ENCODE results near the gene RGS2. TPM values are rescaled to one million over a fixed set of nuclear protein-coding genes. Genes with fewer than 3 reads are reported as not detected.

RGS2 gene
- polyA plus RNA-seq, 1 donor from 2014 or later = 189 TPM

- Histone ChIP-seq H3K9me3 (ENCODE audit: low read length) (no peaks in the 10 kb centered on the region), H2AFZ (ENCODE audit: low read depth, low read length) (no peak overlapping the region), H3K9me2 (ENCODE audit: insufficient read depth, low read length) (no peaks in the 10 kb centered on the region), H3K4me2 (ENCODE audit: low read length) (no peak overlapping the region), H3K27me3 (ENCODE audit: insufficient read depth, low read depth, low read length) (no peaks in the 10 kb centered on the region), H3F3A (ENCODE audit: insufficient read depth, low read length, poor library complexity, severe bottlenecking) (no peaks in the 10 kb centered on the region), H3K9ac (ENCODE audit: low read length) (no peak overlapping the region), H3K27ac (ENCODE audit: low read length) (no peak overlapping the region), H3K36me3 (ENCODE audit: insufficient read depth, low read length) (no peaks in the 10 kb centered on the region), H3K79me2 (replicated peaks; ENCODE audit: insufficient read depth, low read length) (no peaks in the 10 kb centered on the region), H4K20me1 (ENCODE audit: insufficient read depth) (no peaks in the 10 kb centered on the region), H3K4me3 (ENCODE audit: low read length) (no peak overlapping the region)
- TF ChIP-seq MXI1 (conservative IDR thresholded peaks at IDR 0.05; ENCODE audit: poor library complexity, severe bottlenecking) (no peak), EZH2 (IDR thresholded peaks at IDR 0.05; ENCODE audit: borderline replicate concordance, insufficient read depth, low read length, poor library complexity, severe bottlenecking) (no peak), TAF1 (IDR thresholded peaks at IDR 0.05; ENCODE audit: low read depth) (no peak), RAD21 (conservative IDR thresholded peaks at IDR 0.05) (no peak), REST (IDR thresholded peaks at IDR 0.05; ENCODE audit: borderline replicate concordance) (no peak), SMC3 (conservative IDR thresholded peaks at IDR 0.05; ENCODE audit: poor library complexity) (no peak), EP300 (conservative IDR thresholded peaks at IDR 0.05; ENCODE audit: poor library complexity, severe bottlenecking) (no peak), POLR2AphosphoS5 (IDR thresholded peaks at IDR 0.05) (no peak), CTCF (IDR thresholded peaks at IDR 0.05; ENCODE audit: poor library complexity, severe bottlenecking) (no peak)
These were observed 19.0 kb upstream of the RGS2 start for GRCh38 chr1:192789871-192790270.

- Histone ChIP-seq H3K27ac (ENCODE audit: low read length) (no peak overlapping the region), H3K9me3 (ENCODE audit: low read length) (no peaks in the 10 kb centered on the region), H3K4me3 (ENCODE audit: low read length) (no peak overlapping the region), H2AFZ (ENCODE audit: low read depth, low read length) (no peak overlapping the region), H3K79me2 (replicated peaks; ENCODE audit: insufficient read depth, low read length) (no peaks in the 10 kb centered on the region), H3K4me2 (ENCODE audit: low read length) (no peak overlapping the region), H3F3A (ENCODE audit: insufficient read depth, low read length, poor library complexity, severe bottlenecking) (no peaks in the 10 kb centered on the region), H3K9ac (ENCODE audit: low read length) (no peak overlapping the region), H3K36me3 (ENCODE audit: insufficient read depth, low read length) (no peaks in the 10 kb centered on the region), H3K9me2 (ENCODE audit: insufficient read depth, low read length) (no peaks in the 10 kb centered on the region), H4K20me1 (ENCODE audit: insufficient read depth) (no peaks in the 10 kb centered on the region), H3K27me3 (ENCODE audit: insufficient read depth, low read depth, low read length) (no peaks in the 10 kb centered on the region)
- no peak for TF ChIP-seq CTCF (IDR thresholded peaks at IDR 0.05; ENCODE audit: poor library complexity, severe bottlenecking)
- TF ChIP-seq REST (IDR thresholded peaks at IDR 0.05; ENCODE audit: borderline replicate concordance) = no peak
- TF ChIP-seq SMC3 (conservative IDR thresholded peaks at IDR 0.05; ENCODE audit: poor library complexity) = no peak
- TF ChIP-seq TAF1 (IDR thresholded peaks at IDR 0.05; ENCODE audit: low read depth) = no peak
- TF ChIP-seq MXI1 (conservative IDR thresholded peaks at IDR 0.05; ENCODE audit: poor library complexity, severe bottlenecking) = no peak
- no peak for TF ChIP-seq EP300 (conservative IDR thresholded peaks at IDR 0.05; ENCODE audit: poor library complexity, severe bottlenecking)
- TF ChIP-seq POLR2AphosphoS5 (IDR thresholded peaks at IDR 0.05) = no peak
- no peak for TF ChIP-seq EZH2 (IDR thresholded peaks at IDR 0.05; ENCODE audit: borderline replicate concordance, insufficient read depth, low read length, poor library complexity, severe bottlenecking)
- TF ChIP-seq RAD21 (conservative IDR thresholded peaks at IDR 0.05) = no peak
These were observed 16.2 kb upstream of the RGS2 start for GRCh38 chr1:192792628-192793027.

Data from neural cell (in vitro differentiated cells).